ENCODE results near the gene ATG4D.

DNA sequence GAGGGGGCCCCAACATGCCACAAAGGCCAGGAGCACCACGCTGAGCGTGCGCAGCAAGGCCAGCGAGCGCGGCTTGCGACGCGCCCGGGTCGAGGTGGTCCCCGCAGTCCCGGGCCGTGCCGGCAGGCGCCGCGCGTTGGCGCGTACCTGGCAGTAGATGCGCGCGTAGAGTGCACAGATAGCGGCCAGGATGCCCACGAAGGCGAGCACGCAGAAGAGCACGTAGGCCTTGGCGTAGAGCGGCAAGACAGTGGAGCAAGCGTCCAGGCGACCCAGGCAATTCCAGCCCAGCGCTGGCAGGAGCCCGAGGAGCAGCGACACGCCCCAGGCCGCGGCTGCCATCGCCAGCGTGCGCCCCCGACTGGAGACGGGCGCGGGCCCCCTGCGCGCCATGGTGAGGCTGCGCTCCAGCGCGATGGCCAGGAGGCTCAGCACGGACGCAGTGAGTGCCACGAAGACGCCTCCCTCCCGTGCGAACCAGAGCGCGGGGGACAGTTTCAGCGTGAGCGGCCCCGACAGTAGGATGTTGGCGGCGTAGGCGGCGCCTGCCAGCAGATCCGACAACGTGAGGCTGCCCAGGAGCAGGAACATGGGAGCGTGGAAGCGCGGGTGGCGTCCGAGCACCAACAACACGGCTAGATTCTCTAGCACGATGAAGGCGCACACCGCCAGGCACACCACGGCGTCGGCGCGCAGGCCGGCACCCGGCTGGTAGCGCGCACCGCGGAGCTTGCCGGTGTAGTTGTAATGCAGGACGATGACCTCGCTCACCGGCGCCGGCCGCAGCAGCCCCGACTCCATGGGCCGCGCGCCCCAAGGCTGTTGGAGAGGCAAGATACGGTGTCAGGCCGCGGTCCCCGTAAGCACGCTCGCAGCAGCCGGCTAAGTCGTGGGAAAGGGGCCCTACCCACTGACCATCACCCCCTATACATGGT is 29.2 kb upstream of the ATG4D start:
- TF ChIP-seq EP300 (IDR thresholded peaks at IDR 0.05): no peak
- TF ChIP-seq, protein P1, sequence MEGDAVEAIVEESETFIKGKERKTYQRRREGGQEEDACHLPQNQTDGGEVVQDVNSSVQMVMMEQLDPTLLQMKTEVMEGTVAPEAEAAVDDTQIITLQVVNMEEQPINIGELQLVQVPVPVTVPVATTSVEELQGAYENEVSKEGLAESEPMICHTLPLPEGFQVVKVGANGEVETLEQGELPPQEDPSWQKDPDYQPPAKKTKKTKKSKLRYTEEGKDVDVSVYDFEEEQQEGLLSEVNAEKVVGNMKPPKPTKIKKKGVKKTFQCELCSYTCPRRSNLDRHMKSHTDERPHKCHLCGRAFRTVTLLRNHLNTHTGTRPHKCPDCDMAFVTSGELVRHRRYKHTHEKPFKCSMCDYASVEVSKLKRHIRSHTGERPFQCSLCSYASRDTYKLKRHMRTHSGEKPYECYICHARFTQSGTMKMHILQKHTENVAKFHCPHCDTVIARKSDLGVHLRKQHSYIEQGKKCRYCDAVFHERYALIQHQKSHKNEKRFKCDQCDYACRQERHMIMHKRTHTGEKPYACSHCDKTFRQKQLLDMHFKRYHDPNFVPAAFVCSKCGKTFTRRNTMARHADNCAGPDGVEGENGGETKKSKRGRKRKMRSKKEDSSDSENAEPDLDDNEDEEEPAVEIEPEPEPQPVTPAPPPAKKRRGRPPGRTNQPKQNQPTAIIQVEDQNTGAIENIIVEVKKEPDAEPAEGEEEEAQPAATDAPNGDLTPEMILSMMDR (IDR thresholded peaks at IDR 0.05): no peak

All from sigmoid colon (tissue), 4 donors.